GM18507 (cell line): ENCODE measurements around the gene PIF1.

Experiments
- DNase-seq: peaks from one replicate; pipeline ENCODE4 v3.0.0; 2011; ENCODE audit warnings: low read depth; ENCODE audit not compliant: insufficient read length; ENCODE audit errors: extremely low spot score
- FAIRE-seq: peaks from 2 replicates; lab custom pipeline; 2011; peaks lifted over from hg19 to GRCh38; lab: Jason Lieb, UNC

PIF1 gene

GRCh38 chr15:64780600-64781156, 44.8 kb downstream of the PIF1 start:
- FAIRE-seq = no peak
- no peak for DNase-seq

- FAIRE-seq = no peak
- no peak for DNase-seq
Measured at GRCh38 chr15:64779630-64780029, 45.8 kb downstream of the PIF1 start.

- no peak for FAIRE-seq
Measured at GRCh38 chr15:64779024-64779423, 46.4 kb downstream of the PIF1 start.

GRCh38 chr15:64776402-64776786, 49.1 kb downstream of the PIF1 start:
- no peak for FAIRE-seq

More at GRCh38 chr15:64779024-64779423, 46.4 kb downstream of the PIF1 start:
- no peak for DNase-seq

GRCh38 chr15:64775551-64776401, 49.7 kb downstream of the PIF1 start, which contains the start of gene RBPMS2:
Gene RBPMS2, minus strand, starts transcription at chr15:64775589. Its CDS starts 270 bp downstream, at chr15:64775319.
- FAIRE-seq = no peak
- DNase-seq = no peak

More at GRCh38 chr15:64776402-64776786, 49.1 kb downstream of the PIF1 start:
- no peak for DNase-seq

- FAIRE-seq = no peak
- DNase-seq = no peak
Measured at GRCh38 chr15:64774629-64775493, 50.6 kb downstream of the PIF1 start.

- DNase-seq = no peak
- no peak for FAIRE-seq
Measured at GRCh38 chr15:64774037-64774628, 51.3 kb downstream of the PIF1 start.

GRCh38 chr15:64773606-64774005, 51.8 kb downstream of the PIF1 start:
- no peak for DNase-seq
- FAIRE-seq = no peak

- no peak for FAIRE-seq
- DNase-seq = no peak
Measured at GRCh38 chr15:64772964-64773363, 52.5 kb downstream of the PIF1 start.

- no peak for FAIRE-seq
- no peak for DNase-seq
Measured at GRCh38 chr15:64772488-64772887, 53.0 kb downstream of the PIF1 start.

- DNase-seq = no peak
- FAIRE-seq = no peak
Measured at GRCh38 chr15:64770626-64771025, 54.8 kb downstream of the PIF1 start.

- FAIRE-seq (peak; percentile 35), DNase-seq (no peak)
Measured at GRCh38 chr15:64767203-64767602, 58.2 kb downstream of the PIF1 start.

- FAIRE-seq (no peak), DNase-seq (no peak)
Measured at GRCh38 chr15:64766058-64766457, 59.4 kb downstream of the PIF1 start.
